Measurements from ENCODE around the gene PELI2.

GRCh38 chr14:56224229-56224628, 106.0 kb downstream of the PELI2 start:
- TF ChIP-seq POLR2A (IDR thresholded peaks at IDR 0.05) (no peak), CTCF (IDR thresholded peaks at IDR 0.05 in 4 of 5, conservative IDR thresholded peaks at IDR 0.05 in 1 of 5) (no peak)
